Stomach (tissue), 4 donors: ENCODE measurements around the gene SLC24A4.

Experiments used
- CTCF ChIP-seq, 7 experiments: fragments of 450-650 bp in 4 of 7; fragments of 200-600 bp in 3 of 7; sonication (generic) in 3 of 7; IDR thresholded peaks; one replicate each; pipeline ENCODE4 v1.5.1; 2016 to 2019; ENCODE audit warnings: antibody characterized with exemption in 7 of 7, control low read depth in 2 of 7, mild to moderate bottlenecking in 1 of 7
- EP300 ChIP-seq: sonication (generic); formaldehyde crosslinking; IDR thresholded peaks from one replicate; pipeline ENCODE4 v1.6.1; 2017; ENCODE audit warnings: antibody characterized with exemption
- POLR2A ChIP-seq, 4 donors: fragments of 450-650 bp; IDR thresholded peaks; one replicate each; pipeline ENCODE4 v1.6.1; 2016; ENCODE audit warnings: antibody characterized with exemption in 4 of 4, control low read depth in 2 of 4, mild to moderate bottlenecking in 1 of 4, moderate library complexity in 1 of 4
- POLR2AphosphoS5 ChIP-seq, 3 donors: sonication (generic); formaldehyde crosslinking; IDR thresholded peaks; one replicate each; pipeline ENCODE4 v1.6.1; 2016; ENCODE audit warnings: antibody characterized with exemption in 3 of 3

- no peak for TF ChIP-seq CTCF (IDR thresholded peaks at IDR 0.05)
- no peak for TF ChIP-seq EP300
- TF ChIP-seq POLR2A (IDR thresholded peaks at IDR 0.05) = no peak
- no peak for TF ChIP-seq POLR2AphosphoS5 (IDR thresholded peaks at IDR 0.05)
Observed at GRCh38 chr14:92516966-92517506, 194.1 kb downstream of the SLC24A4 start.
